GM12878 (cell line): Measurements from ENCODE around the gene CCDC27. TPM values are rescaled to one million over a fixed set of nuclear protein-coding genes. Genes with fewer than 3 reads are reported as not detected.

ENCODE experiments used
- ATAC-seq: fragments of 200-7000 bp; cut with Tn5 transposase; 3 replicates; pipeline ENCODE4 v1.9.1; 2020; ENCODE audit warnings: mild to moderate bottlenecking, moderate library complexity
- BruUV-seq: library from RNA; stranded (reverse); fragments of 400-500 nt; replicated peaks from 2 replicates; lab custom pipeline; 2021; lab: Mats Ljungman, UMichigan
- CTCF ChIA-PET: fragments of 300-600 bp; sonication (Branson Sonifier 250); formaldehyde crosslinking; extraction: SDS; loops from one replicate; lab custom pipeline; 2021; ENCODE audit warnings: inconsistent platforms; lab: Yijun Ruan, JAX
- POLR2A ChIA-PET: fragments of 350-600 bp; formaldehyde crosslinking; extraction: SDS; loops from one replicate; lab custom pipeline; 2021; ENCODE audit warnings: inconsistent platforms; lab: Charles Lee
- RAD21 ChIA-PET: fragments of 300-600 bp; sonication (Branson Sonifier 250); formaldehyde crosslinking; loops from one replicate; lab custom pipeline; 2023; ENCODE audit warnings: antibody characterized with exemption; ENCODE audit not compliant: unreplicated experiment; lab: Charles Lee
- SMC1A ChIA-PET: fragments of 300-600 bp; sonication (Branson Sonifier 250); formaldehyde crosslinking; loops from one replicate; lab custom pipeline; 2023; ENCODE audit not compliant: unreplicated experiment, uncharacterized antibody; lab: Charles Lee
- DNase-seq: peaks from one replicate; pipeline ENCODE4 v3.0.0-alpha.2; 2011; ENCODE audit warnings: low read depth, low spot score
- FAIRE-seq: peaks from 3 replicates; lab custom pipeline; 2011; peaks lifted over from hg19 to GRCh38; lab: Jason Lieb, UNC
- H2AFZ ChIP-seq: 2 replicates; pipeline ENCODE4 v1.6.0; 2011; ENCODE audit warnings: low read depth, low read length, control low read depth; ENCODE audit not compliant: control insufficient read depth
- H3K27ac ChIP-seq: 2 replicates; pipeline ENCODE4 v1.5.1; 2011; ENCODE audit warnings: control low read depth; ENCODE audit not compliant: control insufficient read depth, insufficient read depth
- H3K27me3 ChIP-seq, 2 experiments: replicated peaks in 1 of 2; 2 replicates each; pipeline versions ENCODE4 v1.6.0 to v1.6.1; 2011; ENCODE audit warnings: low read length in 1 of 2; ENCODE audit not compliant: control insufficient read depth in 2 of 2, insufficient read depth in 2 of 2
- H3K36me3 ChIP-seq, 2 experiments: 2 replicates each; pipeline ENCODE4 v1.5.1; 2011; ENCODE audit warnings: low read length in 1 of 2; ENCODE audit not compliant: control insufficient read depth in 2 of 2, insufficient read depth in 2 of 2
- H3K4me1 ChIP-seq: 2 replicates; pipeline ENCODE4 v1.6.1; 2011; ENCODE audit warnings: mild to moderate bottlenecking, low read length, moderate library complexity, mixed read lengths; ENCODE audit not compliant: control insufficient read depth, insufficient read depth
- H3K4me2 ChIP-seq: 2 replicates; pipeline ENCODE4 v1.6.0; 2011; ENCODE audit warnings: control low read depth; ENCODE audit not compliant: control insufficient read depth, insufficient read depth
- H3K4me3 ChIP-seq: fragments of 200-600 bp; sonication (generic); 2 replicates; pipeline ENCODE4 v1.5.1; 2016
- H3K79me2 ChIP-seq: 2 replicates; pipeline ENCODE4 v1.6.0; 2011; ENCODE audit warnings: low read length; ENCODE audit not compliant: control insufficient read depth, insufficient read depth
- H3K9ac ChIP-seq: 2 replicates; pipeline ENCODE4 v1.8.0; 2011; ENCODE audit warnings: low read length, control low read depth, mixed read lengths; ENCODE audit not compliant: control insufficient read depth, insufficient read depth
- H3K9me3 ChIP-seq: replicated peaks from 3 replicates; pipeline ENCODE4 v1.5.1; 2011; ENCODE audit warnings: mild to moderate bottlenecking, low read length; ENCODE audit not compliant: control insufficient read depth, insufficient read depth
- H4K20me1 ChIP-seq: 2 replicates; pipeline ENCODE4 v1.6.0; 2011; ENCODE audit not compliant: control insufficient read depth, insufficient read depth
- ASH2L ChIP-seq: fragments of 300-600, 200-600 bp; sonication (generic); IDR thresholded peaks from 2 replicates; pipeline ENCODE4 v1.6.1; 2017; ENCODE audit warnings: low read depth, mild to moderate bottlenecking, borderline replicate concordance
- BACH1 ChIP-seq: fragments of 450-650 bp; IDR thresholded peaks from 2 replicates; pipeline ENCODE4 v1.6.1; 2017; ENCODE audit warnings: mild to moderate bottlenecking, borderline replicate concordance
- RAD51 ChIP-seq: fragments of 450-650 bp; IDR thresholded peaks from 2 replicates; pipeline ENCODE4 v1.6.1; 2016; ENCODE audit warnings: moderate library complexity, mild to moderate bottlenecking, inconsistent platforms
- RCOR1 ChIP-seq: conservative IDR thresholded peaks from 2 replicates; pipeline ENCODE4 v1.6.1; 2012; ENCODE audit warnings: low read depth, low read length, improper control_type of control experiment
- RFX5 ChIP-seq: IDR thresholded peaks from 2 replicates; pipeline ENCODE4 v1.6.1; 2011; ENCODE audit warnings: low read depth, low read length, improper control_type of control experiment
- SIN3A ChIP-seq: IDR thresholded peaks from 2 replicates; pipeline ENCODE4 v1.6.1; 2012; ENCODE audit warnings: low read depth, low read length, improper control_type of control experiment
- SREBF2 ChIP-seq: IDR thresholded peaks from 2 replicates; pipeline ENCODE4 v1.6.1; 2012; ENCODE audit warnings: mild to moderate bottlenecking, low read length
- ZNF217 ChIP-seq: fragments of 450-650 bp; IDR thresholded peaks from 2 replicates; pipeline ENCODE4 v1.6.1; 2017; ENCODE audit warnings: antibody characterized with exemption, mild to moderate bottlenecking
- WGBS: methylation state at CpG from one replicate; pipeline ENCODE4 v1.1.6; 2016; ENCODE audit warnings: low lambda C conversion rate; ENCODE audit not compliant: insufficient replicate concordance, insufficient coverage; ENCODE audit errors: missing lambda C conversion rate; 5-methylcytosine and 5-hydroxymethylcytosine counted together
- in situ Hi-C: fragments of 300-500 bp; cut with MboI; formaldehyde crosslinking; loops from 9 replicates; pipeline ENCODE4 v1.14.3; 2018; ENCODE audit warnings: mixed read lengths
- intact Hi-C: fragments of 100-400 bp; cut with micrococcal nuclease; formaldehyde crosslinking; loops from one replicate; pipeline ENCODE4 v1.14.2; 2022; ENCODE audit not compliant: unreplicated experiment
- polyA plus RNA-seq, 11 experiments: library from polyadenylated mRNA; depleted of rRNA in 4 of 11; unstranded in 6 of 11; stranded (reverse) in 5 of 11; fragments of >200 nt; fragmentation: Nextera tagmentation in 4 of 11; fragmentation: Illumina TruSeq in 1 of 11; extraction: Ambion mirVana in 4 of 11; extraction: Trizol in 1 of 11; gene quantifications; 1 replicate in 1 of 11; 2 replicates in 10 of 11; pipeline versions ENCODE4 v1.2.1 to v1.2.3, GENCODE V29; 2011 to 2016; ENCODE audit warnings: inconsistent platforms in 2 of 11, missing spikeins in 2 of 11, low read depth in 1 of 11
- total RNA-seq, 4 experiments: library from RNA; depleted of rRNA in 3 of 4; stranded (reverse); fragments of >200 nt in 3 of 4; fragmentation: Illumina TruSeq in 1 of 4; extraction: Trizol in 1 of 4; gene quantifications; 2 replicates each; pipeline versions ENCODE4 v1.2.1 to v1.2.3, GENCODE V29; 2013 to 2021
- TF ChIP-seq, protein P1 (sequence below): IDR thresholded peaks from 2 replicates; pipeline ENCODE4 v1.6.1; 2012; ENCODE audit warnings: low read depth, low read length, improper control_type of control experiment
- TF ChIP-seq, protein P2 (sequence below): fragments of 450-650 bp; formaldehyde crosslinking; IDR thresholded peaks from 2 replicates; pipeline ENCODE4 v1.4.0; 2020; ENCODE audit warnings: mild to moderate bottlenecking, moderate library complexity

Gene CCDC27
- total and polyA plus RNA-seq, 10 of the 15 experiments (the other 5 are each of a cell fraction or from before 2014, with no cell fraction given): 0.05 TPM; not detected in 9

DNA sequence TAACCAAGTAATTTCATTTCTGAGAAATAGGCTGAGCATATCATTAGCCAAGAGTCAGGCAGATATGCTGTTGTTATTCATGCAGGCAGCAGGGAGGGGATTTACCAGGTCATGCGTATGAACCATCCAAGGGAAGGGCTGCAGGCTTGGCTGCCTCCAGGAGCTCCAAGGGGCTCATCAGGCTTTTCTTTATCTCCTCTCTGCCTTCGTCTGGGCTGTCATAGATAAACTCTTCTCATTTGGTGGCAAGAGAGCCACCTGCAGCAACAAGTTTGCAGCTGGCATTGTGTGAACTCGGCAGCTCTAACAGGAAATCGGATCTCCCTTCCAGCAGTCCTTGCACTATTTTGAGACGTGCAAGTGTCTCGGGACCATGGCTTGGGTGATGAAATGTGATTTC lies 7.5 kb downstream of the CCDC27 start:
- no peaks in the 10 kb centered on the region for H3K79me2 ChIP-seq
- H3K4me2 ChIP-seq: no peak overlapping the region
- no peaks in the 10 kb centered on the region for H3K36me3 ChIP-seq
- 24% methylated on average over 6 of the region's 6 CpGs for WGBS
- no TSS peak for BruUV-seq
- no peaks in the 10 kb centered on the region for H3K9me3 ChIP-seq
- DNase-seq (no peak), FAIRE-seq (no peak), ATAC-seq (no peak)
- no peaks in the 10 kb centered on the region for H3K4me1 ChIP-seq
- no peak overlapping the region for H2AFZ ChIP-seq
- ChIA-PET CTCF (no interaction called here), RAD21 (interaction anchor here (0.7 kb wide), 1 partner anchor 536 kb away, joined by 3 read pairs; no protein-coding TSS in a partner anchor), SMC1A (no interaction called here), POLR2A (no interaction called here)
- no peak overlapping the region for H3K4me3 ChIP-seq
- H3K9ac ChIP-seq: no peak overlapping the region
- no peak overlapping the region for H3K27ac ChIP-seq
- TF ChIP-seq ZNF217 (no peak), ASH2L (no peak), SREBF2 (no peak), RCOR1 (no peak), SIN3A (no peak), RAD51 (no peak), RFX5 (no peak), BACH1 (no peak)
- TF ChIP-seq, protein P1, sequence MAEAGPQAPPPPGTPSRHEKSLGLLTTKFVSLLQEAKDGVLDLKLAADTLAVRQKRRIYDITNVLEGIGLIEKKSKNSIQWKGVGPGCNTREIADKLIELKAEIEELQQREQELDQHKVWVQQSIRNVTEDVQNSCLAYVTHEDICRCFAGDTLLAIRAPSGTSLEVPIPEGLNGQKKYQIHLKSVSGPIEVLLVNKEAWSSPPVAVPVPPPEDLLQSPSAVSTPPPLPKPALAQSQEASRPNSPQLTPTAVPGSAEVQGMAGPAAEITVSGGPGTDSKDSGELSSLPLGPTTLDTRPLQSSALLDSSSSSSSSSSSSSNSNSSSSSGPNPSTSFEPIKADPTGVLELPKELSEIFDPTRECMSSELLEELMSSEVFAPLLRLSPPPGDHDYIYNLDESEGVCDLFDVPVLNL: no peak
- TF ChIP-seq, protein P2, sequence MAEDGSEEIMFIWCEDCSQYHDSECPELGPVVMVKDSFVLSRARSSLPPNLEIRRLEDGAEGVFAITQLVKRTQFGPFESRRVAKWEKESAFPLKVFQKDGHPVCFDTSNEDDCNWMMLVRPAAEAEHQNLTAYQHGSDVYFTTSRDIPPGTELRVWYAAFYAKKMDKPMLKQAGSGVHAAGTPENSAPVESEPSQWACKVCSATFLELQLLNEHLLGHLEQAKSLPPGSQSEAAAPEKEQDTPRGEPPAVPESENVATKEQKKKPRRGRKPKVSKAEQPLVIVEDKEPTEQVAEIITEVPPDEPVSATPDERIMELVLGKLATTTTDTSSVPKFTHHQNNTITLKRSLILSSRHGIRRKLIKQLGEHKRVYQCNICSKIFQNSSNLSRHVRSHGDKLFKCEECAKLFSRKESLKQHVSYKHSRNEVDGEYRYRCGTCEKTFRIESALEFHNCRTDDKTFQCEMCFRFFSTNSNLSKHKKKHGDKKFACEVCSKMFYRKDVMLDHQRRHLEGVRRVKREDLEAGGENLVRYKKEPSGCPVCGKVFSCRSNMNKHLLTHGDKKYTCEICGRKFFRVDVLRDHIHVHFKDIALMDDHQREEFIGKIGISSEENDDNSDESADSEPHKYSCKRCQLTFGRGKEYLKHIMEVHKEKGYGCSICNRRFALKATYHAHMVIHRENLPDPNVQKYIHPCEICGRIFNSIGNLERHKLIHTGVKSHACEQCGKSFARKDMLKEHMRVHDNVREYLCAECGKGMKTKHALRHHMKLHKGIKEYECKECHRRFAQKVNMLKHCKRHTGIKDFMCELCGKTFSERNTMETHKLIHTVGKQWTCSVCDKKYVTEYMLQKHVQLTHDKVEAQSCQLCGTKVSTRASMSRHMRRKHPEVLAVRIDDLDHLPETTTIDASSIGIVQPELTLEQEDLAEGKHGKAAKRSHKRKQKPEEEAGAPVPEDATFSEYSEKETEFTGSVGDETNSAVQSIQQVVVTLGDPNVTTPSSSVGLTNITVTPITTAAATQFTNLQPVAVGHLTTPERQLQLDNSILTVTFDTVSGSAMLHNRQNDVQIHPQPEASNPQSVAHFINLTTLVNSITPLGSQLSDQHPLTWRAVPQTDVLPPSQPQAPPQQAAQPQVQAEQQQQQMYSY (CRISPR knock-in tag): no peak
- in situ Hi-C loops (no loop called here), intact Hi-C loops (no loop called here)
- peaks cover 0 to 4% of the 10 kb centered on the region in 2 experiments; a peak in 2 of 4 replicates for H3K27me3 ChIP-seq
- no peaks in the 10 kb centered on the region for H4K20me1 ChIP-seq
